Neuronal stem cell (in vitro differentiated cells): Measurements from ENCODE around the gene ATXN8OS. TPM values are rescaled to one million over a fixed set of nuclear protein-coding genes. Genes with fewer than 3 reads are reported as not detected.

Experiments
- DNase-seq: peaks from one replicate; pipeline ENCODE4 v3.0.0-alpha.2; 2013; ENCODE audit warnings: low spot score
- H2AFZ ChIP-seq: one replicate; pipeline ENCODE4 v1.6.1; 2013; ENCODE audit warnings: mild to moderate bottlenecking, low read length, inconsistent platforms
- H2AK5ac ChIP-seq: 2 replicates; pipeline ENCODE4 v1.6.1; 2013; ENCODE audit warnings: low read depth, mild to moderate bottlenecking, inconsistent platforms, low read length, moderate library complexity, mixed read lengths
- H2BK120ac ChIP-seq: 2 replicates; pipeline ENCODE4 v1.6.1; 2013; ENCODE audit warnings: low read depth, mild to moderate bottlenecking, inconsistent platforms, low read length, moderate library complexity, mixed read lengths
- H2BK12ac ChIP-seq: one replicate; pipeline ENCODE4 v1.6.1; 2013; ENCODE audit warnings: low read length, inconsistent platforms
- H2BK15ac ChIP-seq: 2 replicates; pipeline ENCODE4 v1.6.1; 2013; ENCODE audit warnings: mild to moderate bottlenecking, low read length, inconsistent platforms, mixed read lengths
- H2BK5ac ChIP-seq: one replicate; pipeline ENCODE4 v1.6.1; 2013; ENCODE audit warnings: inconsistent platforms, mild to moderate bottlenecking, low read length, moderate library complexity
- H3K14ac ChIP-seq: one replicate; pipeline ENCODE4 v1.6.1; 2013; ENCODE audit warnings: low read length, inconsistent platforms
- H3K18ac ChIP-seq: 2 replicates; pipeline ENCODE4 v1.6.1; 2013; ENCODE audit warnings: low read length, inconsistent platforms
- H3K23ac ChIP-seq: 2 replicates; pipeline ENCODE4 v1.6.1; 2013; ENCODE audit warnings: low read depth, mild to moderate bottlenecking, mixed read lengths, low read length, inconsistent platforms; ENCODE audit not compliant: poor library complexity
- H3K27ac ChIP-seq: replicated peaks from 3 replicates; pipeline ENCODE4 v1.5.1; 2013; ENCODE audit warnings: low read length, inconsistent platforms
- H3K27me3 ChIP-seq, 3 experiments: 2 replicates each; pipeline ENCODE4 v1.6.1; 2013; ENCODE audit warnings: low read length in 3 of 3, mild to moderate bottlenecking in 2 of 3, inconsistent platforms in 1 of 3, low read depth in 1 of 3, mixed read lengths in 1 of 3, moderate library complexity in 1 of 3; ENCODE audit not compliant: control insufficient read depth in 3 of 3, insufficient read depth in 3 of 3
- H3K36me3 ChIP-seq, 2 donors: replicated peaks in 1 of 2; 2 replicates each; pipeline ENCODE4 v1.6.1; 2013; ENCODE audit warnings: low read length in 2 of 2; ENCODE audit not compliant: control insufficient read depth in 2 of 2, insufficient read depth in 2 of 2
- H3K4ac ChIP-seq: 2 replicates; pipeline ENCODE4 v1.6.1; 2013; ENCODE audit warnings: inconsistent platforms, mild to moderate bottlenecking, low read length, moderate library complexity
- H3K4me1 ChIP-seq, 2 donors: 1 replicate in 1 of 2; 2 replicates in 1 of 2; pipeline ENCODE4 v1.6.1; 2013; ENCODE audit warnings: low read length in 2 of 2, low read depth in 1 of 2; ENCODE audit not compliant: control insufficient read depth in 2 of 2, insufficient read depth in 1 of 2
- H3K4me2 ChIP-seq: one replicate; pipeline ENCODE4 v1.6.1; 2013; ENCODE audit warnings: mild to moderate bottlenecking, low read length, inconsistent platforms; ENCODE audit not compliant: insufficient read depth, poor library complexity, severe bottlenecking
- H3K4me3 ChIP-seq, 2 donors: 2 replicates each; pipeline ENCODE4 v1.5.1; 2013; ENCODE audit warnings: low read length in 2 of 2, mild to moderate bottlenecking in 2 of 2, inconsistent platforms in 1 of 2, moderate library complexity in 1 of 2
- H3K79me1 ChIP-seq: one replicate; pipeline ENCODE4 v1.6.1; 2013; ENCODE audit warnings: low read depth, mild to moderate bottlenecking, inconsistent platforms, low read length, moderate library complexity
- H3K9ac ChIP-seq: one replicate; pipeline ENCODE4 v1.6.1; 2013; ENCODE audit warnings: mild to moderate bottlenecking, low read depth, low read length, inconsistent platforms; ENCODE audit not compliant: poor library complexity
- H3K9me3 ChIP-seq, 2 donors: replicated peaks in 1 of 2; 2 replicates each; pipeline versions ENCODE3 to v1.6.1; 2013; ENCODE audit warnings: low read length in 2 of 2, mild to moderate bottlenecking in 2 of 2, inconsistent platforms in 1 of 2, low read depth in 1 of 2, mixed read lengths in 1 of 2, moderate library complexity in 1 of 2; ENCODE audit not compliant: control insufficient read depth in 2 of 2, insufficient read depth in 1 of 2
- H4K8ac ChIP-seq: one replicate; pipeline ENCODE4 v1.6.1; 2013; ENCODE audit warnings: low read depth, mild to moderate bottlenecking, inconsistent platforms, low read length, moderate library complexity
- H4K91ac ChIP-seq: one replicate; pipeline ENCODE4 v1.6.1; 2013; ENCODE audit warnings: low read length, low read depth, mild to moderate bottlenecking, inconsistent platforms; ENCODE audit not compliant: poor library complexity
- WGBS, 2 donors: extraction: QIAGEN DNeasy Blood & Tissue Kit; methylation state at CpG; one replicate each; pipeline ENCODE4 v1.1.7; 2013; ENCODE audit warnings: missing lambda C conversion rate in 2 of 2, mixed read lengths in 1 of 2; ENCODE audit not compliant: insufficient read length in 2 of 2, insufficient replicate concordance in 1 of 2; ENCODE audit errors: extremely low coverage in 2 of 2; 5-methylcytosine and 5-hydroxymethylcytosine counted together
- polyA plus RNA-seq, 2 experiments: library from polyadenylated mRNA; stranded (reverse); fragments of 200-250 nt; gene quantifications; one replicate each; pipeline ENCODE4 v1.2.3, GENCODE V29; 2013

Gene ATXN8OS
- polyA plus RNA-seq (2013, experiment 1 of 2) = not detected
- polyA plus RNA-seq (2013, experiment 2 of 2) = not detected

DNA sequence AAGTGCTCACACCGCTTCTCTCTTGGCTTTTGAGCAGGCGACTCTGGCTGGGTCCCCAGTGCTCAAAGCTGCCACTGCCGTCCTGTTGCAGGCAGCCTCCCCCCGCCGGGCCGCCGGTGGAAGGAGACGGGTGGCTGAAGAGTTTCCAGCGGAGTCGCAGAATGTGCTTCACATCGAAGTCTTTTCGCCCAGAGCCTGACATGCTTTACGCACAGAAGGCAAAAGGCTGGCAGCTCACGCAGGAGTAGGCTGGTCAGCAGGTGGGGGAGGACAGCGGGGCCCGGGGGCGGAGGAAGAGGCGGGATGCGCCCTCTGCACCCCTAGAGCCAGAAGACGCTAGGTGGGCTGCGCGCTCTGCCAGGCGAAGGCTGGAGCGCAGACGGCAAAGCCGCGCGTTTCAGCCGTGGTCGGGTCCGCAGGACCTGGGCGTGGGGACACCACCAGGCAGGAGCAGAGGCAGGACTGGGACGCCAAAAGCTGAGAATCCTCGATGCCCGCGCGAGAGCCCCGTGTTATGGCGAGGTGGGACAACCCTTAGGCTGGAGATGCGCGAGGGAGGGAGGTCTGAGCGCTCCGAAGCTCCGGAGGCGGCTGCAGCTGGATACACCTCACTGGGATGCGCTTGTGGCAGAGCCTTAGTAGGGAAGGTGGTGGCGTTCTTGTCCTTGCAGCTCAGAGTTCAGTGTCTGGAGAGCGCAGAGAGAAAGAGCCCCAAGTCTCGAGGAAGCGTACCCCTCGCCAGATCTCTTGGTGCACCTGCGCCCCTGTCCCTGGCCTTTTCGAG, at the start of gene ATXN8OS:
Gene ATXN8OS, plus strand, starts transcription at position 329 of the 784 bp plus-strand sequence.
- Histone ChIP-seq H2BK15ac (no peak within 1 kb of the TSS), H3K18ac (peak within 1 kb of the TSS; percentile 87), H3K4me3 (peak within 1 kb of the TSS; percentile 52 to 79), H2BK12ac (no peak within 1 kb of the TSS), H2AFZ (peak within 1 kb of the TSS; percentile 97), H3K9me3 (no peaks in the 10 kb centered on the region), H3K4me1 (peaks cover 3 to 6% of the 10 kb centered on the region in 2 donors), H2BK120ac (no peak within 1 kb of the TSS), H3K79me1 (no peaks in the 10 kb centered on the region), H4K8ac (peak within 1 kb of the TSS; percentile 48), H3K23ac (no peak within 1 kb of the TSS), H3K27ac (no peak within 1 kb of the TSS), H3K4me2 (peak within 1 kb of the TSS; percentile 97), H2AK5ac (no peak within 1 kb of the TSS), H3K4ac (no peak within 1 kb of the TSS), H3K14ac (peak within 1 kb of the TSS; percentile 21), H3K36me3 (no peaks in the 10 kb centered on the region), H3K27me3 (peaks cover 3 to 21% (median 17%) of the 10 kb centered on the region in 3 experiments), H2BK5ac (no peak within 1 kb of the TSS), H3K9ac (peak within 1 kb of the TSS; percentile 60), H4K91ac (no peak within 1 kb of the TSS)
- DNase-seq = peak; percentile 23
- no CpG with 5 or more reads among the region's 53 CpGs for WGBS, 2 donors

DNA sequence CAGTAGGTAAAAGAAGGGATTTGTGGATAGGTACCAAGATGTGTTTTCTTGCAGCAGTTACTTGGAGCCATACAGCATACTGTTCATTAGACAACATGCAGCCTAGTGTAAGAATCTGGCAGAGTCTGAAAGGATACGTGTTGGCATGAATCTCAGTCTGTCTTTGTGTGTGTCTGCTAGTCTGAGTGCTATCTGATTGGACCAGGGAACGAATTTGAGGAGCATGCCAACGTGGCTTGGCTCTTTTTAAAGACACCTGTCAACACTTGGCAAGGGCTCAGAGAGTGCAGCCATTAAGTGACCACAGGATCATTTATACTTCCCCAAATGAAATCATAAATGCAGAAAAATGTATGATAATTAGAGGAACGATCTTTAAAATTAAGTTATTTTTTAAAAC, 27.6 kb upstream of the ATXN8OS start:
- H3K36me3 ChIP-seq = no peaks in the 10 kb centered on the region
- no CpG with 5 or more reads among the region's 4 CpGs for WGBS, 2 donors

DNA sequence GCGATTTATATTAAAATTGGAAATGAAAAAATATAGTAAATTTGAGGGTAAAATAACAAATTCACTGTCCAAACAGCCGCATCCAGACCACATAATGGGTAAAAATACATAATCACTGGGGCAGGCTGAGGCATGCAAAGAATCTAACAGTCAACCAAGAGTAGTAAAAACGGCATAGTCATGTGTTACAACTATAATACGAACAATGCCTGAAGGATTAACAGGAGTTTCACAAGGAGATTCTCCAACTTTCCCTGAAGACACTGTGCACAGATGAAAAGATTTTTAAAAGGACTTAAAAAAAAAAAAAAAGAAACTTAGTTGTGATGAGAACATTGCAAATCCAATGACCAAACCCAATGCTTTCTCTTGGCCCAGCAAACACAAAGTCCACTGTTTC, 20.4 kb upstream of the ATXN8OS start:
- no peaks in the 10 kb centered on the region for H3K36me3 ChIP-seq
- H2AFZ ChIP-seq = peak overlapping the region; percentile 9
- no peak overlapping the region for H3K4me2 ChIP-seq
- no peak overlapping the region for H4K91ac ChIP-seq
- H2BK120ac ChIP-seq = no peak overlapping the region
- no peak overlapping the region for H2BK12ac ChIP-seq
- H3K18ac ChIP-seq = no peak overlapping the region
- no peak overlapping the region for H3K9ac ChIP-seq
- no peak overlapping the region for H2BK5ac ChIP-seq
- H3K14ac ChIP-seq = no peak overlapping the region
- no peak overlapping the region for H3K23ac ChIP-seq
- no peak overlapping the region for H3K4ac ChIP-seq
- no peak for DNase-seq
- H3K27me3 ChIP-seq = no peaks in the 10 kb centered on the region
- WGBS, 2 donors = 100% methylated on average over 1 of the region's 4 CpGs; no CpG with 5 or more reads in 1 of the 2 donors
- H4K8ac ChIP-seq = no peak overlapping the region
- no peaks in the 10 kb centered on the region for H3K79me1 ChIP-seq
- H3K4me3 ChIP-seq = no peak overlapping the region
- no peak overlapping the region for H2BK15ac ChIP-seq
- no peak overlapping the region for H2AK5ac ChIP-seq
- no peaks in the 10 kb centered on the region for H3K9me3 ChIP-seq
- H3K27ac ChIP-seq = no peak overlapping the region
- no peaks in the 10 kb centered on the region for H3K4me1 ChIP-seq

More for the DNA sequence above, 27.6 kb upstream of the ATXN8OS start:
- Histone ChIP-seq H3K14ac (no peak overlapping the region), H3K9ac (no peak overlapping the region), H2BK12ac (no peak overlapping the region), H2BK15ac (no peak overlapping the region), H2AK5ac (no peak overlapping the region), H3K79me1 (no peaks in the 10 kb centered on the region), H2BK5ac (no peak overlapping the region), H2AFZ (no peak overlapping the region), H2BK120ac (no peak overlapping the region), H3K4ac (no peak overlapping the region), H3K18ac (no peak overlapping the region), H3K9me3 (no peaks in the 10 kb centered on the region), H3K4me1 (no peaks in the 10 kb centered on the region), H3K27me3 (no peaks in the 10 kb centered on the region), H3K27ac (no peak overlapping the region), H4K8ac (no peak overlapping the region), H3K23ac (no peak overlapping the region), H3K4me2 (no peak overlapping the region), H3K4me3 (no peak overlapping the region), H4K91ac (no peak overlapping the region)
- no peak for DNase-seq

DNA sequence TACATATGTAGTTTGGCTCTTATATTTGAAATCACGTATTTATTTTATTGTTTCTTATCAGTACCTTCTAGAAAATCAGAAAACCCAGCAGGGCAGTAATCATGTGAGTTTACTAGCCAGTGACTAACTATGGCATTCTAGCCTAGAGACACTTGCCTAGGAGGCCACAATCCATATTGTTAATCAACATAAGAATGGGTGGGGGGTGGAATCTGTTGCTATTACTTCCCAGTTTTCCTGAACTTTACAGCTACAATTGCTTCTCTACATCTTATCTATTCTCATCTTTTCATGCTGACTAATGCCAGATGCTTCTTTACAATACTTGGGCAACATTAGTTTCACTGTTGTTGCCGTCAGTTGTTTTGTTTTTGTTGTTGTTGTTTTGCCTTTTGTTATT, 18.7 kb upstream of the ATXN8OS start:
- Histone ChIP-seq H2BK12ac (no peak overlapping the region), H3K27ac (no peak overlapping the region), H3K27me3 (no peaks in the 10 kb centered on the region), H3K79me1 (no peaks in the 10 kb centered on the region), H2BK15ac (no peak overlapping the region), H3K9me3 (no peaks in the 10 kb centered on the region), H3K18ac (no peak overlapping the region), H3K4me2 (no peak overlapping the region), H2AK5ac (no peak overlapping the region), H2AFZ (no peak overlapping the region), H3K36me3 (no peaks in the 10 kb centered on the region), H2BK5ac (no peak overlapping the region), H3K4ac (no peak overlapping the region), H4K8ac (no peak overlapping the region), H3K9ac (no peak overlapping the region), H3K4me1 (no peaks in the 10 kb centered on the region), H3K23ac (no peak overlapping the region), H4K91ac (no peak overlapping the region), H3K14ac (no peak overlapping the region), H2BK120ac (no peak overlapping the region), H3K4me3 (no peak overlapping the region)
- no peak for DNase-seq
- no CpG with 5 or more reads among the region's 2 CpGs for WGBS, 2 donors
